A549 (cell line): ENCODE data around the gene FUOM.

Experiments used
- CEBPB ChIP-seq, 2 experiments: fragments of >200 bp in 1 of 2; sonication (Bioruptor Twin) in 1 of 2; formaldehyde crosslinking in 1 of 2; IDR thresholded peaks; 2 replicates each; pipeline ENCODE4 v1.6.1; 2012 to 2016
- CTCF ChIP-seq: fragments of >200 bp; sonication (Bioruptor Twin); formaldehyde crosslinking; IDR thresholded peaks from 3 replicates; pipeline ENCODE4 v1.5.1; 2016
- EP300 ChIP-seq, 2 experiments: fragments of >200 bp; sonication (Bioruptor Twin); formaldehyde crosslinking; IDR thresholded peaks; 2 replicates in 1 of 2; 3 replicates in 1 of 2; pipeline ENCODE4 v1.6.1; 2016 to 2017
- ESRRA ChIP-seq: fragments of 150-350 bp; IDR thresholded peaks from 2 replicates; pipeline ENCODE4 v1.6.1; 2014; ENCODE audit warnings: mild to moderate bottlenecking, low read length, borderline replicate concordance
- GATA3 ChIP-seq: IDR thresholded peaks from 2 replicates; pipeline ENCODE4 v1.6.1; 2012; ENCODE audit warnings: borderline replicate concordance
- HEYL ChIP-seq: fragments of 250-450 bp; sonication (Bioruptor Pico); IDR thresholded peaks from 2 replicates; pipeline ENCODE4 v1.8.0; 2021; ENCODE audit warnings: mild to moderate bottlenecking, moderate library complexity
- JUN ChIP-seq, 2 experiments: fragments of >200 bp; sonication (Bioruptor Twin); formaldehyde crosslinking; IDR thresholded peaks; 2 replicates in 1 of 2; 3 replicates in 1 of 2; pipeline ENCODE4 v1.6.1; 2016 to 2017
- NFE2L2 ChIP-seq: fragments of 150-350 bp; conservative IDR thresholded peaks from 2 replicates; pipeline ENCODE4 v1.6.1; 2014; ENCODE audit warnings: low read length
- POLR2A ChIP-seq: IDR thresholded peaks from 2 replicates; pipeline ENCODE4 v1.6.1; 2012; ENCODE audit warnings: mild to moderate bottlenecking, low read length
- RARB ChIP-seq: fragments of 250-450 bp; sonication (Bioruptor Pico); IDR thresholded peaks from 2 replicates; pipeline ENCODE4 v1.8.0; 2021; ENCODE audit warnings: mild to moderate bottlenecking, moderate library complexity
- RCOR1 ChIP-seq: fragments of 150-350 bp; IDR thresholded peaks from 2 replicates; pipeline ENCODE4 v1.6.1; 2014; ENCODE audit warnings: antibody characterized with exemption, low read length, low read depth
- ZFP36 ChIP-seq: fragments of 450-650 bp; IDR thresholded peaks from 2 replicates; pipeline ENCODE4 v1.6.1; 2014; ENCODE audit warnings: borderline replicate concordance; ENCODE audit not compliant: partially characterized antibody

- TF ChIP-seq CTCF, result no peak
- TF ChIP-seq CEBPB (IDR thresholded peaks at IDR 0.05), result no peak
- no peak for TF ChIP-seq ZFP36
- TF ChIP-seq RARB (CRISPR knock-in tag), result no peak
- no peak for TF ChIP-seq HEYL
- no peak for TF ChIP-seq POLR2A
- no peak for TF ChIP-seq ESRRA
- TF ChIP-seq EP300 (IDR thresholded peaks at IDR 0.05), result no peak
- no peak for TF ChIP-seq NFE2L2
- no peak for TF ChIP-seq JUN (IDR thresholded peaks at IDR 0.05)
- no peak for TF ChIP-seq RCOR1
- no peak for TF ChIP-seq GATA3
These were observed 48.0 kb downstream of the FUOM start for GRCh38 chr10:133309720-133310398.
